Inflammatory macrophage (primary cell): ENCODE measurements around the gene CDC42SE2.
A peak's percentile ranks its signal among the peaks of the same experiment; 100 is the strongest.
"Not testable (repeated sequence)": the region's sequence is repeated elsewhere in the genome, so short reads cannot be mapped to it uniquely, and the experiment has no call there.

Source experiments
- DNase-seq, 2 donors: peaks; one replicate each; pipeline ENCODE4 v3.0.0-alpha.2; 2020 to 2022

Gene CDC42SE2

GRCh38 chr5:131250751-131251475 lies 12.9 kb upstream of the CDC42SE2 start:
- DNase-seq, result no peak

DNA sequence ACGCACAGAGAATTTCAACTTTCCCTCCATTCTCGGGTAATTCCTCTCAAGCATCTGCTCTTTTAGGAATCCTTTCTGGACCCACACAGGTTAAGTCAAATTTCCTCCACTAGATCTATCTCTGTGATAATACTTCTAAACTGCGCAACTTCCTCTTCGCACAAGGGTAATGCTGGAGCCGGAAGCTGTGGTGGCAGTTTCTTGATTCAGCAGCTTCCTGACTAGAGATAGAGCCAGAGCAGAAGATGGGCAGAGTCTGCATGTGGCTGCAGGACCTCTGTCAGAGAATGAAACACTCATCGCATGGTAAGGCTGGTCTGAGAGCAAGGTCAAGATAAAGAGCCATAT lies 11.1 kb upstream of the CDC42SE2 start:
- DNase-seq, result peak; percentile 89 to 90

DNA sequence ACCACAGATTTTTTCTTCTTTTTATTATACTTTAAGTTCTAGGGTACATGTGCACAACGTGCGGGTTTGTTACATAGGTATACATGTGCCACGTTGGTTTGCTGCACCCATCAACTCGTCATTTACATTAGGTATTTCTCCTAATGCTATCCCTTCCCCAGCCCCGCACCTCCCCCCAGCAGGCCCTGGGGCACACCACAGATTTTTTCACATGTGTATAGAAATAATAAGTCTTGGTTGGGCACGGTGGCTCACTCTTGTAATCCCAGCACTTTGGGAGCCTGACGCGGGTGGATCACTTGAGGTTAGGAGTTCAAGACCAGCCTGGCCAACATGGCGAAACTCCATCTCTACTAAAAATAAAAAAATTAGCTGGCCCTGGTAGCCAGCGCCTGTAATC lies 9.8 kb upstream of the CDC42SE2 start:
- DNase-seq, result not testable (repeated sequence)

DNA sequence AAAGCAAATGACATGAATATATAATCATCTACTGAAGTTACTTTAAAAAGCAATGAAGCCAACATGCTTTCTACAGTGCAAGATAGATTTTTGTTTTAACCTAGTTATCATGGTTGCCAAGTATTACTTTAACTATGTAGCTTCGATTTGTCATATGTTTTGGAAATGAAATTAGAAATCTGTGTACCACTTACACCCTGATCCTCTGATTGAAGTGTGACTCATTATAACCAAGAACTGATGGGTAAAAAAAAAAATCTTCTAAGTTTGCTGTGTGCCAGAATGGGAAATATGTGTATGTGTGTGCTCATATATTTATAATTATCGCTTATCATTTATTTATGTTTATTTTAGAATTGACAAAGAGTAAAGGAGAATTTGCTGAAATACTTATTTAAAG lies 9.1 kb upstream of the CDC42SE2 start:
- no peak for DNase-seq

DNA sequence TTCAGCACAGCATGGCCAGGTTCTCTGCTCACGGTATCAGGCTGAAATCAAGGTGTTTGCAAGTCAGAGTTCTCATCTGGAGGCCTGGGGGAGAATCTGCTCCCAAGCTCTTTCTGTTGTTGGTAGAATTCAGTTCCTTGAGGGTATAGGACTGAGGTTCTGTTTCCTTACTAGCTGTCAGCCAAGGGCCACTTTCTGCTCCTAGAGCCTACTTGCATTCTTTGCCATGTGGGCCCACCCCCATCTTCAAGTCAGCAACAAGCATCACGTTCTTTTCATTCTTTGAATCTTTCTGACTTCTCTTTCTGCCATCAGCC lies 7.4 kb upstream of the CDC42SE2 start:
- DNase-seq, result no peak

DNA sequence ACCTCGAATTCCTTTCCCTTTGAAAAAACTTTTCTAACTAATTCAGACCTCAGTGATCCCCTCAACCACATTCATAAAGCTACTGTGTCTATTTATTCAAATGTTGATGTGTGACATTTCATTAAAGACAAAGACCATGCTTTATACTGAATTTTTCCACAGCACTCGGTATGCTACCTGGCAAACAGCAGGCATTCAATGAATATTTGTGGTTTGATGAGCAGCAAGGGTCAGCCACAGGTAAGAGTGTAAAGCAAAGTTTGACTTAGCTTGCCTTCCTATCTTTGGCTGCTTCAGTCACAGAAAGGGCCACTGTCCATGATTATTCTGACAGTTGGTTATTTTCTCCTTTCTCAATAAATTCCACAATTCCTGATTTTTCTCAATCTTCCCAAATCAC lies 5.1 kb upstream of the CDC42SE2 start:
- DNase-seq, result no peak

- no peak for DNase-seq
These were observed 4.5 kb upstream of the CDC42SE2 start for GRCh38 chr5:131259326-131259725.

DNA sequence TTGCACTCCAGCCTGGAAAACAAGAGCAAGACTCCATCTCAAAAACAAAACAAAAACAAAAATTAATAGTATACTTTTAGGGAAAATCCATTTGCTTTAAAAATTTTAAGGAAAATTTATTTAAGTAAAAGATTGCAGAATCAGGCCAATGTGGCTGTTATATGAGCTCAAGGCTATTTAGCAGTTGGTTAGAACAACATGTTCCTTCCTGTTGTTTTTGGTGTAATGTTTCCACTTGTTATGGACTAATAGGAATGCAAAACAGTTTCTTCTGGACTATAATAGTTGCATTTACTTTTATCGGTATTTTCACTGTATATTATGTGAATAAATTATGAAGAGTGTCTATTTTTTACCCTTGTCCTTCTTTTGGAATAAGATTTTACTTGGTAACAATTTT lies 3.0 kb upstream of the CDC42SE2 start:
- no peak for DNase-seq

DNA sequence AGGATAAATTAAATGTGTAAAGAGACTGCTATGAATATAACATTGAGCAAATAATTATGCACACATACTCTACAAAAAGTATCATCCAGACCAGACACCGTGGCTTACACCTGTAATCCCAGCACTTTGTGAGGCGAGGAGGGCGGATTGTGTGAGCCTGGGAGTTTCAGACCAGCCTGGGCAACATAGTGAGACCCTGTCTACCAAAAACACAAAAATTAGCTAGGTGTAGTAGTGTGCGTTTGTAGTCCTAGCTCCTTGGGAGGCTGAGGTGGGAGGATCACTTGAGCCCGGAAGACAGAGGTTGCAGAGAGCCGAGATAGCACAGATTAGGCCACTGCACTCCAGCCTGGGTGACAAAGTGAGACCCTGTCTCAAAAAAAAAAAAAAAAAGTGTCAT lies 2.4 kb upstream of the CDC42SE2 start:
- DNase-seq, result no peak

GRCh38 chr5:131262953-131263541 lies 806 bp upstream of the CDC42SE2 start:
- DNase-seq, result no peak

DNA sequence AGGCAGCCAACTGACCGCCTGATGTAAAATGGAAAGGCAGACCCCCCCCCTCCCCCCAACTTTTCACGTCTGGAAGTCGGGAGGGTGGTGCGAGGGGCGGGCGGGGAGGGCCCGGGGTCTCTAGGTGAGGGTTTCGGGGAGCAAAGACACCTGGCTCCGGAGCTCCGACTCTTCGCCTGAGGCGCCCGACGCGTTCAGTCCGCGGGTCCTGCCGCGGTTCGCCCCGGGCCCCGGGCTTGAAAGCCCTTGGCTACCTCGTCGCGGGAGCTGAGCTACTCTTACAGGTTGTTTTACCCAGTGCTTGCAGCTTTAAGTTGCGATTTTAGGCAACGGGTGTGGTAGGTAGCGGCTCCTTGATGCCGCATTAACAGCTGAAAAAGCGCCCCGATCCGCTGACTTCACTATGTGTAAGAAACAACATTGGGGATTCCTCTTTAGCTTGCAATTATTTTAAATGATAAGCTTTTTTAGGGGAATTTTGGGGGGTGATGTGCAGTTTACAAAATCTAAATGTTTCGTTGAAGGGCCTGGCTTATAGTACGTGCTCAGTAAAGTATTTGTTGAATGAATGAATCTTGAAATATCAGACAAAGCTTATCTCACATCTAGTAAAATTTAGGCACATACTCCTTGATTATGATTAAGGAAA lies 722 bp downstream of the CDC42SE2 start:
- DNase-seq, result peak; percentile 31 to 45

- peak; percentile 50 to 59 for DNase-seq
These were observed 1.5 kb downstream of the CDC42SE2 start for GRCh38 chr5:131265311-131265803.

- DNase-seq, result no peak
These were observed 2.7 kb downstream of the CDC42SE2 start for GRCh38 chr5:131266370-131267060.

DNA sequence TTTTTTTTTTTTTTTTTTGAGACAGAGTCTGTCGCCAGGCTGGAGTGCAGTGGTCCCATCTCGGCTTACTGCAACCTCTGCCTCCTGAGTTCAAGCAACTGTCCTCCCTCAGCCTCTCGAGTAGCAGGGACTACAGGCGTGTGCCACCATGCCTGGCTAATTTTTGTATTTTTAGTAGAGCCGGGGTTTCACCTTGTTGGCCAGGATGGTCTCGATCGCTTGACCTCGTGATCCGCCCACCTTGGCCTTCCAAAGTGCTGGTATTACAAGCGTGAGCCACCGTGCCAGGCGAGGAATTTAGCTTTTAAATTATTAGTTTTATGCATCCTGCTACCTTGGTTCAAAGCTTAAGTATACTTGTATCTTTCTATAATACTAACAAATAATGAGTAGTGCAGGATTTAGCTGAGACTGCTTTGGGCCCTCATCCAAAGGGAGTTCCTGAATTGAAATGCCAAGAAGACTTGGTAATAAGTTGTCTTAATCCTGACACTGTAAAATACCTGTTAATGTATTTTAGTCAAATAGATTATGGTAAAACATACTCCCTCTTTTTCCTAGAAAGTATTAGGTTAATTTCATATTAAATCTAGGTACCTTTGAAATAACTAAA lies 5.0 kb downstream of the CDC42SE2 start:
- DNase-seq, result no peak

DNA sequence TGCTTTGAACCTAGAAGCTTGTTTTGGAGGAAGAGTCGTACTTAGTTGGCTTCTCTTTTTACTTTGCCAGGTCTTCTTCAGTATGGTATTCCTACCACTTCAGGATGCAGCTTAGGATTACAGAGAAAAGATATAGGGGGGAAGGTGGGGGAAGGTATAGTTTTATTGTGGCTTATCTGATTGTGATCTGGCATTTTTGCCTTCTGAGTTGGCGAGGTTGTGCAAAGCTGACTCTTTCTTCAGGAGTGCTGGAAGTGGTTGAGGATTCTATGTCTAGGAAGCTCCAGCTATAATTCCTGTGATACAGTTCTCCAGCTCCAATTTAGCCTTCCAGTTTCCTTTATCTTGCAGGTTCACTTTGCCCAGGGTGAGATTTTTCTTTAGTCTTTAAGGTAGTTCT lies 7.0 kb downstream of the CDC42SE2 start:
- no peak for DNase-seq

DNA sequence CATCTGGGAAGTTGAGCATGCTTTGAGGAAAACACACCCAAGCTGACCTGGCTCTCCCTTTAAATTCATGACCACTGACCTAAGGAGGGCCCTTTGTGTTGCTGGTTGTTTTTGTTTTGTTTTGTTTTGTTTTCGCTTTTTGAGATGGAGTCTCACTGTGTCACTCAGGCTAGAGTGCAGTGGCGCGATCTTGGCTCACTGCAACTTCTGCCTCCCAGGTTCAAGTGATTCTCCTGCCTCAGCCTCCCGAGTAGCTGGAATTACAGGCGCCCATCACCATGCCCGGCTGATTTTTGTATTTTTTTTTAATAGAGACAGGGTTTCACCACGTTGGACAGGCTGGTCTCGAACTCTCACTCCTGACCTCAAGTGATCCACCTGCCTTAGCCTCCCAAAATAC lies 8.0 kb downstream of the CDC42SE2 start:
- DNase-seq, result not testable (repeated sequence)

- peak; percentile 28 to 62 for DNase-seq
These were observed 8.5 kb downstream of the CDC42SE2 start for GRCh38 chr5:131272307-131272706.

DNA sequence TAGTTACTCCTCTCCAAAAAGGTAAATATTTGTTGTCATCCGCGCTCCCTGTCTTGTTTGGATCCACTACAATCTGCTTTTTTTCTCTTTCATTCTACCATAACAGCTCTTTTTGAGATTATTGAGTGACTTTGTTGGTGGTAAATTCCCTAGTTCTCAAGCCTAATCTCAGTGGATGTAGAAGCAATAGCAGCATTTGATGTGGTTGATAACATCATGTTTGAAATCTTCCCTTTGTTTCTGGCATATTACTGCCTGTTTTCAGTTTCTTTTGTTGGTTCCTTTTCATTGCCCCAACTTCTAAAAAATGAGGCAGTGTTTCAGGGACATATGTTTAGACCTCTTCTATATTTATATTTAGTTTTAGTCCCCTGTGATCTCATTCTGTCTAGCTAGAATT lies 8.9 kb downstream of the CDC42SE2 start:
- no peak for DNase-seq

DNA sequence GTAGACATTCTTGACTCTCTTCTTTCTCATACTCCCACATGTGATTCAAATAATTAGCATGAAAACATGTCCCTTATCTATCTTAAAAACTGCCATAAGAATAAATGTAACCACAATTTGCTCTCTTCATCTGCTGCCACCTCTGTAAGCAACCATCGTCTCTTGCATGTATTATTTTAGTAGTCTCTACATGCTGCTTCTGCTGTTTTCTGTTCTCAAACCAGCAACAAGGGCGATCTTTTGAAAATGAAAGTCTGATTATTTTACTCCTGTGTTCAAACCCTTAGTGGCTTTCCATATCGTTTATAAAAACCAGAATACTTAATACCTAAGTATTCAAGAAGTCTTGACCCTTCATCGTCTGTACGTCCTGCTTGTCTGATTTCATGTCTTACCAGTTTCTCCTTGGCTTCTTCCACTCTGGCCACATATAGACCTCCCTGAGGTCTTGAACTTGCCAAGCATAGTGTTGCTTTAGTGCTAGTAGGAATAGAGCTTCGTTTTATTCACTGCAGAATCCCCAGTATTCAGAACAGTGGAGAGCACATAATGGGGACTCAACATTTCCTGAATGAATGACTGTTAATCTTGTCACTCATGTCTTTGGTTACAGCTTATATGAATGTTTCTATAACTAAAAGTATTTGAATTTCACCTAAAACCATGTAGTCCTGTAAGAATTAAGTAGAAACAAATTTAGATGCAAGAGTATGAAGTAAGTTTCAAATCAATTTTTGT lies 10.6 kb downstream of the CDC42SE2 start:
- DNase-seq, result no peak

- no peak for DNase-seq
These were observed 12.2 kb downstream of the CDC42SE2 start for GRCh38 chr5:131276072-131276471.

GRCh38 chr5:131277447-131277846 lies 13.6 kb downstream of the CDC42SE2 start:
- no peak for DNase-seq
